ENCODE measurements around the gene METTL27. TPM values are rescaled to one million over a fixed set of nuclear protein-coding genes. Genes with fewer than 3 reads are reported as not detected.
A peak's percentile ranks its signal among the peaks of the same experiment; 100 is the strongest.

The METTL27 gene
- polyA plus RNA-seq, 4 donors, result 0.89 to 14.4 (median 2.5) TPM

DNA sequence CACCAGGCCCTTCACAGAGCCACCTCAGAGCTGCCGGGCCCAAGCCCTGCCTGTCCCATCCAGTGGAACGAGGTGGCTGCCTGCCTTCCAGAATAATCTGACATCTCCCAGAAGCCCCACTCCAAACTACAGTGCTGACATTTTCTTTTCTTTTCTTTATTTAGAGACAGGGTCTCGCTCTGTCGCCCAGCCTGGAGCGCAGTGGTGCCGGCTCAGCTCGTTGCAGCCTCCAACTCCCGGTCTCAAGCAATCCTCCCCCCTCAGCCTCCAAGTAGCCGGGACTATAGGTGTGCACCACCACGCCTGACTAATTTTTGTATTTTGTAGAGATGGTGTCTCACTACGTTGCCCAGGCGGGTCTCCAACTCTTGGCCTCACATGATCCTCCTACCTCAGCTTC is 19.0 kb upstream of the METTL27 start:
- Histone ChIP-seq H3K9me3 (ENCODE audit: control insufficient read depth in 2 of 2, insufficient read depth in 1 of 2, low read depth in 1 of 2, low read length in 1 of 2) (peaks cover 0 to 9% of the 10 kb centered on the region in 2 donors), H3K27ac (ENCODE audit: low read depth in 1 of 3, low read length in 2 of 3) (no peak overlapping the region), H3K27me3 (ENCODE audit: control insufficient read depth in 3 of 3, insufficient read depth in 3 of 3, low read length in 3 of 3) (no peaks in the 10 kb centered on the region), H3K4me3 (ENCODE audit: low read depth in 1 of 3, low read length in 3 of 3) (no peak overlapping the region), H3K36me3 (ENCODE audit: control insufficient read depth in 3 of 3, insufficient read depth in 2 of 3, low read depth in 1 of 3, low read length in 3 of 3) (no peaks in the 10 kb centered on the region), H3K4me1 (ENCODE audit: control insufficient read depth in 3 of 3, insufficient read depth in 2 of 3, low read depth in 1 of 3, low read length in 2 of 3) (peaks cover 0 to 4% (median 0%) of the 10 kb centered on the region in 3 donors)
- FAIRE-seq, result no peak
- WGBS, 3 donors, result 93 to 96% (median 94%) methylated on average over 12 of the region's 12 CpGs
- no peak for DNase-seq

DNA sequence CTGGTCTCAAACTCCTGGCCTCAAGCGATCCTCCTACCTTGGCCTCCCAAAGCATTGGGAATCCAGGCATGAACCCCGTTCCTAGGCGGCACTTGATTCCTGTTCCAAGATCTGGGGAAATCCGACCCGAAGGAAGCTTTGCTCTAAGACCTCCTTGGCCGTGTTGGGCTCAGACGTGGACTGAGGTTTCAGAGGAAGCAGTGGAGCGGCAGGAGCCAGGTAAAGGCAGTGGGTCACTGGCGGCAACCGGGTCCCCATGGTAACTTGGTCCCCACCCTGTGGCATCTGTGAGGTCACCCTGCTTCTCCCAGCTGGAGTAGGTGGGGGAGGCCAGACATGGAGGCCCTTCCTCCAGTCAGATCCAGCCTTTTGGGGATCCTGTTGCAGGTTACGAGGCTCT is 18.5 kb upstream of the METTL27 start, which contains the start of gene TMEM270:
TMEM270 (plus strand) TSS at position 301 of the 400 bp plus-strand sequence; CDS start at position 337, 36 bp downstream.
- peaks cover 0 to 9% of the 10 kb centered on the region in 2 donors for H3K9me3 ChIP-seq (ENCODE audit: control insufficient read depth in 2 of 2, insufficient read depth in 1 of 2, low read depth in 1 of 2, low read length in 1 of 2)
- no peak for FAIRE-seq

DNA sequence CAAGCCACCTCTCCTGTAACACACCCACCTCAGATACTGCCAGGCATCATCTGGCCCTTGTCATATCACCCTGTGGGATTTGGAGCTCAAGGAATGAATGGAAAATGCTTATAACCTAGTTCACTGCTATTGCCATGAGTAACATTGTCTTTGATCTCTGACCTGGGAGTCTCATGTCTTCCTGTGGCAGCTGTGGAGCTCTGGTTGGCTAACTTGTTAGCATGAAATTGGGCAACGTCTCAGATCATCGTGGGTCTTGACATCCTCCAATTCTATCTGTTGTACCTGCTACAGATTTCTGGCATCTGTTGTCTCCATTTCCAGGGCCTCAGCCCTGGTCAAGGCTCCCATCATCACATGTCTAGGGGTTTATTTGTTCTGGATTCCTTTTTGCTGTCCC is 16.5 kb upstream of the METTL27 start:
- Histone ChIP-seq H3K4me1 (ENCODE audit: control insufficient read depth in 3 of 3, insufficient read depth in 2 of 3, low read depth in 1 of 3, low read length in 2 of 3) (peaks cover 0 to 4% (median 0%) of the 10 kb centered on the region in 3 donors), H3K27ac (ENCODE audit: low read depth in 1 of 3, low read length in 2 of 3) (no peak overlapping the region), H3K4me3 (ENCODE audit: low read depth in 1 of 3, low read length in 3 of 3) (no peak overlapping the region), H3K27me3 (ENCODE audit: control insufficient read depth in 3 of 3, insufficient read depth in 3 of 3, low read length in 3 of 3) (no peaks in the 10 kb centered on the region), H3K36me3 (ENCODE audit: control insufficient read depth in 3 of 3, insufficient read depth in 2 of 3, low read depth in 1 of 3, low read length in 3 of 3) (no peaks in the 10 kb centered on the region), H3K9me3 (ENCODE audit: control insufficient read depth in 2 of 2, insufficient read depth in 1 of 2, low read depth in 1 of 2, low read length in 1 of 2) (peaks cover 0 to 9% of the 10 kb centered on the region in 2 donors)
- FAIRE-seq (no peak), DNase-seq (no peak)
- WGBS, 3 donors, result 60 to 82% (median 70%) methylated on average over 2 of the region's 2 CpGs

More for the DNA sequence above, 18.5 kb upstream of the METTL27 start, which contains the start of gene TMEM270:
- DNase-seq, result no peak
- no peak within 1 kb of the TSS for H3K4me3 ChIP-seq (ENCODE audit: low read depth in 1 of 3, low read length in 3 of 3)
- H3K36me3 ChIP-seq (ENCODE audit: control insufficient read depth in 3 of 3, insufficient read depth in 2 of 3, low read depth in 1 of 3, low read length in 3 of 3), result no peaks in the 10 kb centered on the region
- 83 to 90% (median 89%) methylated on average over 10 to 11 of the region's 11 CpGs for WGBS, 3 donors
- no peaks in the 10 kb centered on the region for H3K27me3 ChIP-seq (ENCODE audit: control insufficient read depth in 3 of 3, insufficient read depth in 3 of 3, low read length in 3 of 3)
- no peak within 1 kb of the TSS for H3K27ac ChIP-seq (ENCODE audit: low read depth in 1 of 3, low read length in 2 of 3)
- peaks cover 0 to 4% (median 0%) of the 10 kb centered on the region in 3 donors for H3K4me1 ChIP-seq (ENCODE audit: control insufficient read depth in 3 of 3, insufficient read depth in 2 of 3, low read depth in 1 of 3, low read length in 2 of 3)

DNA sequence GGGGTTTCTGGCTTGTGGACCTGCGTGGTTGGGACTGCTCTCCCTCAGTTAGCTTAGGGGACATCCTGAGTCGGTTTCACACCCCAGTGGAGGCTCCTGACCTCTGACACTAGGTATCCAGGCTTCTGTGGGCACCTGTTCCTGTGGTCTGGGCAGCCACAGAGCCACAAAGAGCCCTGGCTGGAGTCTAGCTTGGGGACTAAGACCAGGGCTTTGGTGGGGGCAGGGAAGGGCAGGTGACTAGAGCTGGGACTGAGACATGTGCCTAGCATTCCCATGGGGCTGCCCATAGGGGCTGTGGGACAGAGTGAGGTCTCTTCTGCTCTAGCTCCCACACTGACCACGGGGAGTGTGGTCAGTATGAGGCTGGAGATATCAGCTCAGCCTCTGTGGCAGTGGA is 14.6 kb upstream of the METTL27 start:
- Histone ChIP-seq H3K36me3 (ENCODE audit: control insufficient read depth in 3 of 3, insufficient read depth in 2 of 3, low read depth in 1 of 3, low read length in 3 of 3) (no peaks in the 10 kb centered on the region), H3K4me3 (ENCODE audit: low read depth in 1 of 3, low read length in 3 of 3) (no peak overlapping the region), H3K9me3 (ENCODE audit: control insufficient read depth in 2 of 2, insufficient read depth in 1 of 2, low read depth in 1 of 2, low read length in 1 of 2) (peaks cover 0 to 9% of the 10 kb centered on the region in 2 donors), H3K4me1 (ENCODE audit: control insufficient read depth in 3 of 3, insufficient read depth in 2 of 3, low read depth in 1 of 3, low read length in 2 of 3) (peaks cover 0 to 10% (median 0%) of the 10 kb centered on the region in 3 donors), H3K27ac (ENCODE audit: low read depth in 1 of 3, low read length in 2 of 3) (no peak overlapping the region), H3K27me3 (ENCODE audit: control insufficient read depth in 3 of 3, insufficient read depth in 3 of 3, low read length in 3 of 3) (no peaks in the 10 kb centered on the region)
- FAIRE-seq, result no peak
- 51 to 74% (median 63%) methylated on average over 3 of the region's 3 CpGs for WGBS, 3 donors
- no peak for DNase-seq

DNA sequence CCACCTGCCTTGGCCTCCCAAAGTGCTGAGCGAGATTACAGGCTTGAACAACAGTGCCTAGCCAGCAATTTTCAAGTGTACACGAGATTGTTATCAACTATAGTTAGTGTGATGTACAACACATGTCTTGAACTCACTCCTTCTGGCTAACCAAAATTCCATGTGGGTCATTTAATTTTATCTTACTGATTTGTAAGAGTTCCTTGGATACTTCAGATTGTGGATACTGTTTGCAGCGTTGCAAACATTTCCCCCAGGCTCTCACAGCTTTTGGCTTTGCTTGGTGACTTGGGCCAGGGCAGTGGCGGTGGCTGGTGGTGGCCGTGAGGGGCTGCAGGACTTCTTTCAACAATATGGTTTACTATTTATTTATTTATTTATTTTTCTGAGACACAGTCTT is 10.2 kb upstream of the METTL27 start:
- peak overlapping the region in 1 of 3 donors; percentile 88 for H3K27ac ChIP-seq (ENCODE audit: low read depth in 1 of 3, low read length in 2 of 3)
- peaks cover 0 to 30% (median 0%) of the 10 kb centered on the region in 3 donors for H3K4me1 ChIP-seq (ENCODE audit: control insufficient read depth in 3 of 3, insufficient read depth in 2 of 3, low read depth in 1 of 3, low read length in 2 of 3)
- no peak overlapping the region for H3K4me3 ChIP-seq (ENCODE audit: low read depth in 1 of 3, low read length in 3 of 3)
- no peaks in the 10 kb centered on the region for H3K9me3 ChIP-seq (ENCODE audit: control insufficient read depth in 2 of 2, insufficient read depth in 1 of 2, low read depth in 1 of 2, low read length in 1 of 2)
- 67 to 71% (median 68%) methylated on average over 5 of the region's 5 CpGs for WGBS, 3 donors
- H3K36me3 ChIP-seq (ENCODE audit: control insufficient read depth in 3 of 3, insufficient read depth in 2 of 3, low read depth in 1 of 3, low read length in 3 of 3), result no peaks in the 10 kb centered on the region
- H3K27me3 ChIP-seq (ENCODE audit: control insufficient read depth in 3 of 3, insufficient read depth in 3 of 3, low read length in 3 of 3), result no peaks in the 10 kb centered on the region
- DNase-seq (no peak), FAIRE-seq (no peak)

DNA sequence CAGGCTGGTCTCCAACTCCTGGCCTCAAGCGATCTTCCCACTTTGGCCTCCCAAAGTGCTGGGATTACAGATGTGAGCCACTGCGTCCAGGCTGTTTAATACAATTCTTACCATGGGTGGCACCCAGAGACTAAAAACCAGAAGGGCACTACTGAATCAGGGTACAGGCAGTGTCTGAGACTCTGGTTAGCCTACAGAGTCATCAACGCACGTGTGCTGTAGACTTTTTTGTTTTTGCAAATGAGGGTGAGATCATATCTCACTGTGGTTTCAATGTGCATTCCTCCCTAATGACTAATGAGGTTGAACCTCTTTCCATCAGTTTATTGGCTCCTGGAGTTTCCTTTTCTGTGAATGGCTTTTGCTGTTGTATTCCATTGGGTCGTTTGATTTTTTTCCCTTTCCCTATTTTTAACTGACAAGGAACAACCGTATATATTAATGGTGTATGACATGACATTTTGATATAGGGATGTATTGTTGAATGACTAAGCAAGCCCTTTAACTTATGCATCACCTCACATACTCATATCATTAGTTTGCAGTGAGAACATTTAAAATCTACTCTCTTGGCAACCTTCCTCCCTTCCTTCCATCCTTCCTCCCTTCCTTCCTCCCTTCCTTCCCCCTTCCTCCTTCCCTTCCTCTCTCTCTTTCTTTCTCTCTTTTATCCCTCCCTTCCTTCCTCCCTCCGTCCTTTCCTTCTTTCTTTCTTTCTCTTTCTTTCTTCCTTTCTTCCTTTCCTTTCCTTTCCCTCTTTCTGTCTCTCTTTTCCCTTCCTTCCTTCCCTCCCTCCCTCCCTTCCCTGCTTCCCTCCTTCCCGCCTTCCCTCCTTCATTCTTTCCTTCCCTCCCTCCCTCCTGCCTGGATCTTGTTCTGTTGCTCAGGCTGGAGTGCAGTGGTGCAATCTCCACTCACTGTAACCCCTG is 9.4 kb upstream of the METTL27 start:
- FAIRE-seq (no peak), DNase-seq (peak; percentile 84)
- WGBS, 3 donors, result 38 to 43% (median 38%) methylated on average over 8 of the region's 8 CpGs

DNA sequence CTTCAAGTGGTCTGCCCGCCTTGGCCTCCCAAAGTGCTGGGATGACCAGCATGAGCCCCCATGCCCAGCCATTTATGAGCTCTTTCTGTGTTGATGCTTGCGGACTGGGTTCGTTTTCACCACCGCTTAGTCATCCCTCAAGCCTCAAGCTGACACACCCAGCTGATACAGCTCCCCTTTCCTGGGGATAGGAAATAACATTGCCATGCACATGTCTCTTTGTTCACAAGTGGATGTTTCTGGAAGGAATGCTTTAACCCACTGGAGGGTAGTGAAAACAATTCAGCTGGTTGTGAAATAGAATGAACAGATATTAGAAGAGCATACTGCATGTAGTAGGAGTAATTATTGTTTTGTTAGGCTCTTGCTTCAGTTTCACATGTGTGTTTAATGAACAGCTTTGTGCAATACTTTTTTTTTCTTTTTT is 8.5 kb upstream of the METTL27 start:
- WGBS, 3 donors, result 37 to 52% (median 40%) methylated on average over 4 of the region's 4 CpGs
- Histone ChIP-seq H3K27me3 (ENCODE audit: control insufficient read depth in 3 of 3, insufficient read depth in 3 of 3, low read length in 3 of 3) (no peaks in the 10 kb centered on the region), H3K4me3 (ENCODE audit: low read depth in 1 of 3, low read length in 3 of 3) (no peak overlapping the region), H3K27ac (ENCODE audit: low read depth in 1 of 3, low read length in 2 of 3) (peak overlapping the region; percentile 43 to 88 (median 82)), H3K9me3 (ENCODE audit: control insufficient read depth in 2 of 2, insufficient read depth in 1 of 2, low read depth in 1 of 2, low read length in 1 of 2) (no peaks in the 10 kb centered on the region), H3K4me1 (ENCODE audit: control insufficient read depth in 3 of 3, insufficient read depth in 2 of 3, low read depth in 1 of 3, low read length in 2 of 3) (peaks cover 0 to 29% (median 0%) of the 10 kb centered on the region in 3 donors), H3K36me3 (ENCODE audit: control insufficient read depth in 3 of 3, insufficient read depth in 2 of 3, low read depth in 1 of 3, low read length in 3 of 3) (no peaks in the 10 kb centered on the region)
- FAIRE-seq (no peak), DNase-seq (peak; percentile 82 to 83)

More for the DNA sequence above, 9.4 kb upstream of the METTL27 start:
- no peaks in the 10 kb centered on the region for H3K27me3 ChIP-seq (ENCODE audit: control insufficient read depth in 3 of 3, insufficient read depth in 3 of 3, low read length in 3 of 3)
- no peak overlapping the region for H3K4me3 ChIP-seq (ENCODE audit: low read depth in 1 of 3, low read length in 3 of 3)
- H3K27ac ChIP-seq (ENCODE audit: low read depth in 1 of 3, low read length in 2 of 3), result peak overlapping the region; percentile 43 to 88 (median 82)
- no peaks in the 10 kb centered on the region for H3K36me3 ChIP-seq (ENCODE audit: control insufficient read depth in 3 of 3, insufficient read depth in 2 of 3, low read depth in 1 of 3, low read length in 3 of 3)
- no peaks in the 10 kb centered on the region for H3K9me3 ChIP-seq (ENCODE audit: control insufficient read depth in 2 of 2, insufficient read depth in 1 of 2, low read depth in 1 of 2, low read length in 1 of 2)
- H3K4me1 ChIP-seq (ENCODE audit: control insufficient read depth in 3 of 3, insufficient read depth in 2 of 3, low read depth in 1 of 3, low read length in 2 of 3), result peaks cover 0 to 29% (median 0%) of the 10 kb centered on the region in 3 donors

DNA sequence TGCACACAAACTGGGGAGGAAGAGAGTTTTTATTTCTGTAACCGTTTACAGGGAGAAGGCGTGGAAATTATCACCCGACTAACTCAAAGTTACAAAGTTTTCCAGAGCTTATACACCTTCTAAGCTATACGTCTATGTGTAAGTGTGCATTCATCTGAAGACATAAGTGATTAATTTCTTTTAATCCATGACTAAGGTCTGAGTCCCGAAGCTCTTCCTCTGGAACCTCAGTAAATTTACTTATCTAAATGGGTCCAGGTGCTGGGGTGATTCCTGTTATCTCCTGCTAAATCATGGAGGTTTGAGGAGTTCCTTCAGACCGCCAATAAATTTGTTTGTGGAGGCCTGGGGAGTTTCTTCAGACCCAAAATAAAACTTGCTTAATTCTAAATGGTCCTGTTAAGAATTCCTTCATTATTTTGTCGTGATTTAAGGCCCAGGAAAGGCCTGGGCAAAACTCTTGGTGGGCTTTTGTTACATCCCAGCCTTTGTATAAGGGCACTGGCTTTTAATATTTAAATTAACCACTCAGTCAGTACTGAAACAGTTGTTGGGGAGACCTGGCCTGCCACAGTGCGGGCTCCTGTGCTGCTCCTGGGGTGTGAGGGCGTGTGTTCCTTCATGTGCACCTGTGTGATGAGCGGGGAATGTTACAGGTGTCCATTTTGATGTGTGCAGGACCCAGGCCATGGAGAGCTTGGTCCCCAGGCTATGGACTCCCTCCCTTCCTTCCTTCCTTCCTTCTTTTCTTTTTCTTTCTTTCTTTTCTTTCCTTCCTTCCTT is 5.8 kb upstream of the METTL27 start:
- DNase-seq (no peak), FAIRE-seq (no peak)
- H3K9me3 ChIP-seq (ENCODE audit: control insufficient read depth in 2 of 2, insufficient read depth in 1 of 2, low read depth in 1 of 2, low read length in 1 of 2), result no peaks in the 10 kb centered on the region
- no peaks in the 10 kb centered on the region for H3K36me3 ChIP-seq (ENCODE audit: control insufficient read depth in 3 of 3, insufficient read depth in 2 of 3, low read depth in 1 of 3, low read length in 3 of 3)
- no peak overlapping the region for H3K27ac ChIP-seq (ENCODE audit: low read depth in 1 of 3, low read length in 2 of 3)
- no peak overlapping the region for H3K4me3 ChIP-seq (ENCODE audit: low read depth in 1 of 3, low read length in 3 of 3)
- no peaks in the 10 kb centered on the region for H3K27me3 ChIP-seq (ENCODE audit: control insufficient read depth in 3 of 3, insufficient read depth in 3 of 3, low read length in 3 of 3)
- peaks cover 0 to 29% (median 0%) of the 10 kb centered on the region in 3 donors for H3K4me1 ChIP-seq (ENCODE audit: control insufficient read depth in 3 of 3, insufficient read depth in 2 of 3, low read depth in 1 of 3, low read length in 2 of 3)
- 84 to 88% (median 85%) methylated on average over 10 of the region's 10 CpGs for WGBS, 3 donors
